K562 (cell line): ENCODE results near the gene OGT. TPM values are rescaled to one million over a fixed set of nuclear protein-coding genes. Genes with fewer than 3 reads are reported as not detected.

ENCODE experiments used
- CTCF ChIP-seq, 3 experiments: IDR thresholded peaks in 2 of 3; conservative IDR thresholded peaks in 1 of 3; 2 replicates each; pipeline ENCODE4 v1.5.1; 2011 to 2012; ENCODE audit warnings: low read length in 3 of 3, mild to moderate bottlenecking in 3 of 3, control low read depth in 2 of 3, improper control_type of control experiment in 1 of 3, inconsistent platforms in 1 of 3, low read depth in 1 of 3, mixed read lengths in 1 of 3, moderate library complexity in 1 of 3; ENCODE audit not compliant: insufficient read depth in 2 of 3
- HNRNPK ChIP-seq: fragments of 200-400 bp; formaldehyde crosslinking; IDR thresholded peaks from one replicate; pipeline ENCODE4 v1.6.1; 2018; ENCODE audit warnings: mild to moderate bottlenecking, low read depth, low read length; ENCODE audit not compliant: poor library complexity, severe bottlenecking
- NCOA6 ChIP-seq: fragments of 450-650 bp; IDR thresholded peaks from 2 replicates; pipeline ENCODE4 v1.6.1; 2017; ENCODE audit warnings: mild to moderate bottlenecking
- YY1 ChIP-seq, 3 experiments: IDR thresholded peaks; 2 replicates each; pipeline ENCODE4 v1.6.1; 2011; ENCODE audit warnings: low read length in 2 of 3, mild to moderate bottlenecking in 2 of 3, moderate library complexity in 2 of 3, borderline replicate concordance in 1 of 3, control low read depth in 1 of 3, low read depth in 1 of 3; ENCODE audit not compliant: insufficient read depth in 3 of 3, insufficient replicate concordance in 2 of 3, control insufficient read depth in 1 of 3, insufficient read length in 1 of 3; ENCODE audit errors: extremely low read depth in 1 of 3
- ZNF318 ChIP-seq, 2 experiments: fragments of 450-650 bp; IDR thresholded peaks; 2 replicates each; pipeline ENCODE4 v1.6.1; 2016; ENCODE audit warnings: mild to moderate bottlenecking in 2 of 2, borderline replicate concordance in 1 of 2, low read depth in 1 of 2, moderate library complexity in 1 of 2
- ZNF398 ChIP-seq: fragments of 250-450 bp; sonication (Bioruptor Pico); IDR thresholded peaks from 2 replicates; pipeline ENCODE4 v1.8.0; 2021; ENCODE audit warnings: moderate library complexity, mild to moderate bottlenecking, inconsistent platforms
- ZNF507 ChIP-seq: conservative IDR thresholded peaks from 2 replicates; pipeline ENCODE4 v1.6.1; 2017; ENCODE audit warnings: missing genetic modification characterization, missing compliant biosample characterization
- polyA plus RNA-seq, 8 experiments: library from polyadenylated mRNA; depleted of rRNA in 4 of 8; stranded (reverse) in 5 of 8; unstranded in 3 of 8; fragments of >200 nt; fragmentation: Nextera tagmentation in 2 of 8; fragmentation: Illumina TruSeq in 1 of 8; extraction: Ambion mirVana in 2 of 8; extraction: Trizol in 1 of 8; gene quantifications; 2 replicates each; pipeline versions ENCODE4 v1.2.1 to v1.2.3, GENCODE V29; 2011 to 2014; ENCODE audit warnings: inconsistent platforms in 1 of 8, missing spikeins in 1 of 8
- total RNA-seq, 7 experiments: library from RNA; depleted of rRNA in 6 of 7; stranded (reverse); fragments of >200 nt in 6 of 7; fragmentation: Illumina TruSeq in 2 of 7; extraction: Trizol in 2 of 7; gene quantifications; 2 replicates each; pipeline versions ENCODE4 v1.2.1 to v1.2.3, GENCODE V29; 2011 to 2021; ENCODE audit warnings: low replicate concordance in 1 of 7

Gene OGT
- total and polyA plus RNA-seq, 9 of the 15 experiments (the other 6 are each of a cell fraction or from before 2014, with no cell fraction given) = 38.9 to 347 (median 117) TPM

GRCh38 chrX:71532753-71533425 is at the start of gene OGT (continued):
- TF ChIP-seq CTCF (IDR thresholded peaks at IDR 0.05 in 2 of 3, conservative IDR thresholded peaks at IDR 0.05 in 1 of 3; ENCODE audit: insufficient read depth in 2 of 3, low read depth in 1 of 3, low read length in 3 of 3) (0 out of 6 replicates have a peak, but pooled peaks of 1 of the 3 experiments have one; percentile 1), ZNF398 (no peak), ZNF507 (tag) (no peak), YY1 (IDR thresholded peaks at IDR 0.05; ENCODE audit: borderline replicate concordance in 1 of 3, control insufficient read depth in 1 of 3, extremely low read depth in 1 of 3, insufficient read depth in 3 of 3, insufficient read length in 1 of 3, insufficient replicate concordance in 2 of 3, low read depth in 1 of 3, low read length in 2 of 3) (peak; percentile 76 to 96 (median 92)), NCOA6 (no peak), ZNF318 (IDR thresholded peaks at IDR 0.05; ENCODE audit: borderline replicate concordance in 1 of 2, low read depth in 1 of 2) (0 out of 4 replicates have a peak, but pooled peaks of 1 of the 2 experiments have one; percentile 25), HNRNPK (no peak)
